ENCODE data around the gene STRIP1. TPM values are rescaled to one million over a fixed set of nuclear protein-coding genes. Genes with fewer than 3 reads are reported as not detected.

The STRIP1 gene
- total RNA-seq, 4 donors from 2014 or later: 17.1 to 102 (median 42.0) TPM

DNA sequence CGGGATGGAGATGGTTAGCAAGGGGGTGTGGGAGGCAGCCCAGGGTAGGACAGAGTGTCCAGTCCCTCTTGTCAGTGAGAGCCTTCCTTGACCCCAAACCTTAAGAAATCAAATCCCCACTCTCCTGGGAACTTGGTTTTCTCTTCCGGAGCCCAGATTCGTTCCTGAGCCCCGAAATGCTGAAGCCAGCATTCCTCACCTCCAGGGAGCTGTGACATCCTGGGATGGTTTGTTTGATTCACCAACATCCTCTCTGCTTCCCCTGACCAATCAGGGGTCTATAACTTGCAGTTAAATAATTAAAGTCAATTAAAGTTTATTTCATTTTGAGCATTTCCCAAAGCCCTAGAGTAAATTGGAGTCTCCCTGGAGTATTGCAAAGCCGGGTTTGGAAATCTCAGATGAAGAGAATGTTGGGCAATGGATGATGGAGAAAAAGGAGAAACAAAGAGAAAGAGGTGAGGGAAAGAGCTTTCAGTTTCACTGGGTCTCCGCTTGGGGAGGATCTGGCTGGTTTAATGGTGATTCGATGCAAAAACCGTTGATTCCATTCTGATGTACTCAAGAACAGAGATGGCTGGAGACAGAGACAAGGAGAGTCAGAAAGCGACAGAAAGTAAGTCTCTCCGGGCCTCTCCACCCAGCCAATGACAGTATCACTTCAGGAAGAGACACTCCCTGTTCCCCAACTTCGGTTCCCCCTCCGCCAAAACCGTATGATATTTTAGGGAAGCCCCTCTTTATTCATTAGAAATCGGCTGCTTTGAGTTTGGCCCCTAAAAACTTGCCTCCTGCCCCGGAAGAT, 48.8 kb downstream of the STRIP1 start:
- intact Hi-C loops (cut with DNase I; ENCODE audit: low total_unique reads): no loop called here
- peak overlapping the region; percentile 46 to 59 for H3K4me3 ChIP-seq
- no peak for DNase-seq
- no peaks in the 10 kb centered on the region for H3K9me3 ChIP-seq
- H3K27ac ChIP-seq: peak overlapping the region; percentile 85 to 90
- no peaks in the 10 kb centered on the region for H3K27me3 ChIP-seq
- no peaks in the 10 kb centered on the region for H3K36me3 ChIP-seq
- H3K4me1 ChIP-seq: no peaks in the 10 kb centered on the region
- TF ChIP-seq POLR2A (IDR thresholded peaks at IDR 0.05): no peak
- TF ChIP-seq, protein P1, sequence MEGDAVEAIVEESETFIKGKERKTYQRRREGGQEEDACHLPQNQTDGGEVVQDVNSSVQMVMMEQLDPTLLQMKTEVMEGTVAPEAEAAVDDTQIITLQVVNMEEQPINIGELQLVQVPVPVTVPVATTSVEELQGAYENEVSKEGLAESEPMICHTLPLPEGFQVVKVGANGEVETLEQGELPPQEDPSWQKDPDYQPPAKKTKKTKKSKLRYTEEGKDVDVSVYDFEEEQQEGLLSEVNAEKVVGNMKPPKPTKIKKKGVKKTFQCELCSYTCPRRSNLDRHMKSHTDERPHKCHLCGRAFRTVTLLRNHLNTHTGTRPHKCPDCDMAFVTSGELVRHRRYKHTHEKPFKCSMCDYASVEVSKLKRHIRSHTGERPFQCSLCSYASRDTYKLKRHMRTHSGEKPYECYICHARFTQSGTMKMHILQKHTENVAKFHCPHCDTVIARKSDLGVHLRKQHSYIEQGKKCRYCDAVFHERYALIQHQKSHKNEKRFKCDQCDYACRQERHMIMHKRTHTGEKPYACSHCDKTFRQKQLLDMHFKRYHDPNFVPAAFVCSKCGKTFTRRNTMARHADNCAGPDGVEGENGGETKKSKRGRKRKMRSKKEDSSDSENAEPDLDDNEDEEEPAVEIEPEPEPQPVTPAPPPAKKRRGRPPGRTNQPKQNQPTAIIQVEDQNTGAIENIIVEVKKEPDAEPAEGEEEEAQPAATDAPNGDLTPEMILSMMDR (IDR thresholded peaks at IDR 0.05): no peak

DNA sequence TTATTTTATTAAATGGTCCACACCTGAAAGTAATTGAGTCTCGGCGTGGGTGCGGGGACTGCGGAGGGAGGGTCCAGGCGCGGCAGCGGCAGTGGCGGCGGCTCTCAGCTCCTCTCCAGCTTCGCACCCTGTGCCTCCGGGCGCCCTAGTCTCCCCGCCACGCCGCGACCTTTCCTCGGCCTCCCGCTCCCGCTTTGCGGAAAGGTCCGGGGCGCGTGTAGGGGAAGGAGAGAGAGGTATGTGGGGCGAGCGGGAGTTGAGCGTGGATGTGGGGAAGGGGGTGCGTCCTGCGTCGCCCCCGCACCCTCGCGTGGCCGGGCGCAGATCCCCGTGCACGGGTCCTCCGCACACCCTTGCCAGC, 49.4 kb downstream of the STRIP1 start:
- H3K27ac ChIP-seq: peak overlapping the region; percentile 85 to 90
- H3K36me3 ChIP-seq: no peaks in the 10 kb centered on the region
- no peak for DNase-seq
- intact Hi-C loops (cut with DNase I; ENCODE audit: low total_unique reads): no loop called here
- TF ChIP-seq POLR2A (IDR thresholded peaks at IDR 0.05): no peak
- TF ChIP-seq, protein P1 (IDR thresholded peaks at IDR 0.05): no peak
- H3K9me3 ChIP-seq: no peaks in the 10 kb centered on the region
- peak overlapping the region; percentile 46 to 59 for H3K4me3 ChIP-seq
- H3K4me1 ChIP-seq: no peaks in the 10 kb centered on the region
- H3K27me3 ChIP-seq: no peaks in the 10 kb centered on the region

DNA sequence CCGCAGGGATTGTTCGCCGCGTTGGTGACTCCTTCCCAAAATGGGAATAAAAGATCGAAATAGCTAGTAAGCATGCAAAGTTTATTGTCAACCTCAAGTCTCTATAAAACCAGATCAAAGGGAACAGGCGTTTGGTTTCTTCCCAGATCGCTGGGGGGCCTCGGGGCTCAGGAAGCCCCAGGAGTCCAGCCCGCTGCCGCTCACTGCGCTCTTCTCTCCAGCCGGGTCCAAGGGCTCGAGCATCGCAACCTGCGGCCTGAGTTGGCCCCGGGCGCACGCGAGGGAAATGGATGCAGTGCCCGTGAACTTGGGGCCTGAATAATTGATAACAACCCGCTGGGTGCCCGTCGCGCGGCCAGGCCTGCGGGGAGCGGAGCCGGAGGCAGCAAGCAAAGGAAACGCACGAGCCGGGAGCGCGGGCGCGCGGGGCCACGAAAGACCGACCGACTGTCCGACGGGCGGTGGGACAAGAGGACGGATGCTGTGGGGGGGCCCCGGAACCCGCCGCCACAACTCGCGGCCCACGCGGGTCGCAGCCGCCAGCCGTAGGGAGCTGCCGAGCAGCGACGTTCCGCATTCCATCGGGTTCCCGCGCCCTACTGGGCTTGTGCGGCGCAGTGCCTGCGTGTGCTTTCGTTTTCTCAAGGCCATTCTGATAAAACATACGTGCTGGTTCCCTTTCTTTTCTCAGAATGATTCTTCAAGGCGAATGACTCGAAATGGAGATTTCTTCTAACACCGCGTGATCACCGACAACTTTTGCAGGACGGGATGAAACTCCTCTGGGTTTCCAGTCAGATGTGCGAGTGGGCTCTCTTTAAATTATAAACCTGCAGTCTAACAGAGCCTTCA, 50.0 kb downstream of the STRIP1 start:
- peak; percentile 61 to 69 for DNase-seq
- TF ChIP-seq, protein P1 (IDR thresholded peaks at IDR 0.05): no peak
- TF ChIP-seq POLR2A (IDR thresholded peaks at IDR 0.05): peak in 1 of 2 donors; percentile 37
- Histone ChIP-seq H3K36me3 (no peaks in the 10 kb centered on the region), H3K9me3 (no peaks in the 10 kb centered on the region), H3K27ac (peak overlapping the region; percentile 85 to 90), H3K27me3 (no peaks in the 10 kb centered on the region), H3K4me1 (no peaks in the 10 kb centered on the region), H3K4me3 (peak overlapping the region; percentile 46 to 59)
- intact Hi-C loops (cut with DNase I; ENCODE audit: low total_unique reads): no loop called here

DNA sequence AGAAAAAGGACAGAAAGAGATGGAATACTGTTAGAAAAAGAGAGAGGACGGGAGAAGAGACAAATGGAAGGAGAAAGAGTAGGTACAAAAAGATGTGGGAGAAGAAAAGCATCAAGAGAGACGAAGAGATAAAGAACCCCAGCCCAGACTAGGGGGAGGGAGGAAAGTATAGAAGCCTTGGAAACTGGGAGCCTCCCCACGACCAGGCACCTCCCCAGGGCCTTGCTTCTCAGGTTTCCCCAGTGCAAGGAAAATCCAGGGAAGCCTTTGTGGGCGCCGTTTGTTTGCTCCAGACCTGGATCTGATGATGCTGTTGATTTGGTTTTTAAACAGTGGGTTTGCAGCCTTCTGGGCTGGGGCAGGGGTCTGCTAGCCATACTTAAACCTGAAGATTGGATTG, 51.2 kb downstream of the STRIP1 start:
- intact Hi-C loops (cut with DNase I; ENCODE audit: low total_unique reads): no loop called here
- Histone ChIP-seq H3K9me3 (no peaks in the 10 kb centered on the region), H3K4me3 (no peak overlapping the region), H3K36me3 (no peaks in the 10 kb centered on the region), H3K27ac (peak overlapping the region; percentile 85 to 90), H3K27me3 (no peaks in the 10 kb centered on the region), H3K4me1 (no peaks in the 10 kb centered on the region)
- TF ChIP-seq, protein P1 (IDR thresholded peaks at IDR 0.05): no peak
- TF ChIP-seq POLR2A (IDR thresholded peaks at IDR 0.05): no peak
- DNase-seq: no peak

DNA sequence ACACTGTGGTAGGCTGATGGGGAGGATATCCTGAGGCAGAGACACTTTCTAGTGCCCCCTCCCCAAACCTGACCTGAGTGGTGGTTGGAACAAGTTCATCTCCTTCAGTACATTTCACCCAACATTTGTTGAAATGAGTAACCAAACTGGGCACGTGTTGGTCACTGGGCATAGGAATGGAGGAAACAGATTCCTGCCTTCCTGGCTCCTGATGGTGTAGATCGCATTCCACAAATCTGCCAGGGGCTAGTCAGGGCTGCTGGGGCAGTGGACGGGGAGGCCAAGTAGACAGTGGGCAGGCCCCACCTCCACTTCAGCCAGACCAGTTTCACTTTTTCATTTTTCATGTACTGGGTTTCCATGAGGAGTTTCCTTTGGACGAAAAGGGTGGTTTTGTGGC, 52.5 kb downstream of the STRIP1 start:
- no peaks in the 10 kb centered on the region for H3K36me3 ChIP-seq
- no peak for DNase-seq
- intact Hi-C loops (cut with DNase I; ENCODE audit: low total_unique reads): no loop called here
- TF ChIP-seq, protein P1 (IDR thresholded peaks at IDR 0.05): no peak
- TF ChIP-seq POLR2A (IDR thresholded peaks at IDR 0.05): no peak
- H3K4me1 ChIP-seq: no peaks in the 10 kb centered on the region
- no peak overlapping the region for H3K27ac ChIP-seq
- H3K9me3 ChIP-seq: no peaks in the 10 kb centered on the region
- H3K27me3 ChIP-seq: no peaks in the 10 kb centered on the region
- H3K4me3 ChIP-seq: no peak overlapping the region

Data from uterus (tissue), 4 donors.